NCI-H2107 (cell line): ENCODE results near the gene NACC2.

Source experiments
- DNase-seq: peaks from one replicate; lab custom pipeline; 2025; lab: John Stamatoyannopoulos, UW

The NACC2 gene

GRCh38 chr9:135961277-135961715 lies 133.8 kb downstream of the NACC2 start, which contains the start of gene UBAC1:
TSS of gene UBAC1 (minus strand) at chr9:135961373. CDS start at chr9:135961162, 211 bp downstream.
- DNase-seq = peak; percentile 97

GRCh38 chr9:135960411-135961276 lies 134.4 kb downstream of the NACC2 start:
- DNase-seq = no peak

- no peak for DNase-seq
These were observed 135.3 kb downstream of the NACC2 start for GRCh38 chr9:135959814-135960213.

- no peak for DNase-seq
These were observed 136.6 kb downstream of the NACC2 start for GRCh38 chr9:135958485-135958884.

GRCh38 chr9:135957431-135957830 lies 137.7 kb downstream of the NACC2 start:
- DNase-seq = no peak

- DNase-seq = no peak
These were observed 138.3 kb downstream of the NACC2 start for GRCh38 chr9:135956802-135957174.
